ENCODE measurements around the gene TRPV4. TPM values are rescaled to one million over a fixed set of nuclear protein-coding genes. Genes with fewer than 3 reads are reported as not detected.

Gene TRPV4
- total RNA-seq, 1 experiment from 2014 or later = 2.4 TPM

GRCh38 chr12:109815757-109816617 lies 17.2 kb downstream of the TRPV4 start:
- intact Hi-C loops (cut with micrococcal nuclease) = no loop called here
- POLR2A ChIA-PET (ENCODE audit: unreplicated experiment) = no interaction called here
- no peak overlapping the region for H2AFZ ChIP-seq (ENCODE audit: low read length)
- no peak overlapping the region for H3K4me2 ChIP-seq (ENCODE audit: low read length)
- no peak overlapping the region for H3K4me3 ChIP-seq (ENCODE audit: low read length)
- no peaks in the 10 kb centered on the region for H3K79me2 ChIP-seq (ENCODE audit: low read length)
- CTCF ChIA-PET = no interaction called here
- no peaks in the 10 kb centered on the region for H3K27me3 ChIP-seq (ENCODE audit: low read length)
- no peaks in the 10 kb centered on the region for H4K20me1 ChIP-seq (ENCODE audit: low read length)
- H3K9me3 ChIP-seq (ENCODE audit: low read length) = no peaks in the 10 kb centered on the region
- no peak overlapping the region for H3K27ac ChIP-seq (ENCODE audit: low read length)
- no peaks in the 10 kb centered on the region for H3K36me3 ChIP-seq (ENCODE audit: low read depth, low read length)
- no peak for ATAC-seq
- no peaks in the 10 kb centered on the region for H3F3A ChIP-seq (ENCODE audit: low read length, unreplicated experiment)
- H3K4me1 ChIP-seq (ENCODE audit: insufficient read depth, low read length) = peaks cover 10% of the 10 kb centered on the region
- no peak overlapping the region for H3K9ac ChIP-seq (ENCODE audit: low read length)
- TF ChIP-seq EZH2phosphoT487 (IDR thresholded peaks at IDR 0.05; ENCODE audit: borderline replicate concordance, low read length) (no peak), CTCF (conservative IDR thresholded peaks at IDR 0.05; ENCODE audit: low read depth, low read length) (no peak), EZH2 (IDR thresholded peaks at IDR 0.05; ENCODE audit: low read length, unreplicated experiment) (no peak)
- BruUV-seq (replicated peaks) = no TSS peak
- no peaks in the 10 kb centered on the region for H3K9me2 ChIP-seq (replicated peaks; ENCODE audit: low read length)
- DNase-seq = no peak

GRCh38 chr12:109815225-109815624 lies 18.0 kb downstream of the TRPV4 start:
- POLR2A ChIA-PET (ENCODE audit: unreplicated experiment) = interaction anchor here (0.6 kb wide), 1 partner anchor 11 kb away, joined by 4 read pairs; no protein-coding TSS in a partner anchor
- intact Hi-C loops (cut with micrococcal nuclease) = no loop called here
- H2AFZ ChIP-seq (ENCODE audit: low read length) = no peak overlapping the region
- no peaks in the 10 kb centered on the region for H3K36me3 ChIP-seq (ENCODE audit: low read depth, low read length)
- no peak overlapping the region for H3K27ac ChIP-seq (ENCODE audit: low read length)
- no peaks in the 10 kb centered on the region for H3K9me2 ChIP-seq (replicated peaks; ENCODE audit: low read length)
- no peaks in the 10 kb centered on the region for H3K9me3 ChIP-seq (ENCODE audit: low read length)
- H3K79me2 ChIP-seq (ENCODE audit: low read length) = no peaks in the 10 kb centered on the region
- H3K27me3 ChIP-seq (ENCODE audit: low read length) = no peaks in the 10 kb centered on the region
- DNase-seq (no peak), ATAC-seq (no peak)
- no peak for TF ChIP-seq EZH2 (IDR thresholded peaks at IDR 0.05; ENCODE audit: low read length, unreplicated experiment)
- TF ChIP-seq EZH2phosphoT487 (IDR thresholded peaks at IDR 0.05; ENCODE audit: borderline replicate concordance, low read length) = no peak
- no peak for TF ChIP-seq CTCF (conservative IDR thresholded peaks at IDR 0.05; ENCODE audit: low read depth, low read length)
- H3K4me2 ChIP-seq (ENCODE audit: low read length) = no peak overlapping the region
- H4K20me1 ChIP-seq (ENCODE audit: low read length) = no peaks in the 10 kb centered on the region
- BruUV-seq (replicated peaks) = no TSS peak
- no peak overlapping the region for H3K4me3 ChIP-seq (ENCODE audit: low read length)
- peaks cover 10% of the 10 kb centered on the region for H3K4me1 ChIP-seq (ENCODE audit: insufficient read depth, low read length)
- H3F3A ChIP-seq (ENCODE audit: low read length, unreplicated experiment) = no peaks in the 10 kb centered on the region
- no peak overlapping the region for H3K9ac ChIP-seq (ENCODE audit: low read length)
- CTCF ChIA-PET = no interaction called here

GRCh38 chr12:109814600-109815150 lies 18.5 kb downstream of the TRPV4 start:
- POLR2A ChIA-PET (ENCODE audit: unreplicated experiment) = interaction anchor here (0.6 kb wide), 1 partner anchor 11 kb away, joined by 4 read pairs; no protein-coding TSS in a partner anchor
- no peaks in the 10 kb centered on the region for H3K27me3 ChIP-seq (ENCODE audit: low read length)
- no peak overlapping the region for H3K27ac ChIP-seq (ENCODE audit: low read length)
- no TSS peak for BruUV-seq (replicated peaks)
- no peak overlapping the region for H3K9ac ChIP-seq (ENCODE audit: low read length)
- TF ChIP-seq CTCF (conservative IDR thresholded peaks at IDR 0.05; ENCODE audit: low read depth, low read length) = no peak
- no peak for TF ChIP-seq EZH2phosphoT487 (IDR thresholded peaks at IDR 0.05; ENCODE audit: borderline replicate concordance, low read length)
- TF ChIP-seq EZH2 (IDR thresholded peaks at IDR 0.05; ENCODE audit: low read length, unreplicated experiment) = no peak
- H3K4me1 ChIP-seq (ENCODE audit: insufficient read depth, low read length) = peaks cover 10% of the 10 kb centered on the region
- no peak overlapping the region for H3K4me3 ChIP-seq (ENCODE audit: low read length)
- no peak for DNase-seq
- H3K79me2 ChIP-seq (ENCODE audit: low read length) = no peaks in the 10 kb centered on the region
- no peak overlapping the region for H2AFZ ChIP-seq (ENCODE audit: low read length)
- CTCF ChIA-PET = no interaction called here
- no peaks in the 10 kb centered on the region for H3K9me2 ChIP-seq (replicated peaks; ENCODE audit: low read length)
- H4K20me1 ChIP-seq (ENCODE audit: low read length) = no peaks in the 10 kb centered on the region
- no peaks in the 10 kb centered on the region for H3K36me3 ChIP-seq (ENCODE audit: low read depth, low read length)
- no peak overlapping the region for H3K4me2 ChIP-seq (ENCODE audit: low read length)
- no peaks in the 10 kb centered on the region for H3K9me3 ChIP-seq (ENCODE audit: low read length)
- ATAC-seq = no peak
- intact Hi-C loops (cut with micrococcal nuclease) = no loop called here
- no peaks in the 10 kb centered on the region for H3F3A ChIP-seq (ENCODE audit: low read length, unreplicated experiment)

All from PC-3 (cell line).